Left kidney (tissue), 2 donors: ENCODE data around the gene GPR78. TPM values are rescaled to one million over a fixed set of nuclear protein-coding genes. Genes with fewer than 3 reads are reported as not detected.

Source experiments
- DNase-seq: peaks from one replicate; pipeline ENCODE4 v3.0.0-alpha.2; 2013
- polyA plus RNA-seq: library from polyadenylated mRNA; unstranded; fragments of 120-200 nt; gene quantifications from one replicate; pipeline ENCODE4 v1.2.1, GENCODE V29; 2013; ENCODE audit not compliant: insufficient read length

Gene GPR78
- polyA plus RNA-seq, 1 donor = 1.1 TPM

GRCh38 chr4:8586246-8586645 lies 6.1 kb downstream of the GPR78 start:
- no peak for DNase-seq

GRCh38 chr4:8586671-8587468 lies 6.7 kb downstream of the GPR78 start:
- no peak for DNase-seq

GRCh38 chr4:8587469-8588195 lies 7.4 kb downstream of the GPR78 start:
- DNase-seq = no peak

- DNase-seq = no peak
Measured at GRCh38 chr4:8588196-8588470, 7.9 kb downstream of the GPR78 start.

GRCh38 chr4:8589336-8589735 lies 9.1 kb downstream of the GPR78 start:
- no peak for DNase-seq

GRCh38 chr4:8589823-8590545 lies 9.8 kb downstream of the GPR78 start:
- no peak for DNase-seq

GRCh38 chr4:8590546-8590880 lies 10.3 kb downstream of the GPR78 start:
- DNase-seq = no peak

- DNase-seq = no peak
Measured at GRCh38 chr4:8591114-8591513, 10.9 kb downstream of the GPR78 start.

GRCh38 chr4:8591626-8592365 lies 11.6 kb downstream of the GPR78 start:
- no peak for DNase-seq

- peak; percentile 64 for DNase-seq
Measured at GRCh38 chr4:8592366-8593263, 12.4 kb downstream of the GPR78 start, which contains the start of gene CPZ. Gene CPZ, plus strand, starts transcription at chr4:8592765. Its CDS starts 69 bp downstream, at chr4:8592834.

GRCh38 chr4:8593264-8594096 lies 13.3 kb downstream of the GPR78 start:
- no peak for DNase-seq

- peak; percentile 81 for DNase-seq
Measured at GRCh38 chr4:8594097-8595038, 14.2 kb downstream of the GPR78 start.

- DNase-seq = no peak
Measured at GRCh38 chr4:8595237-8596087, 15.3 kb downstream of the GPR78 start.

- no peak for DNase-seq
Measured at GRCh38 chr4:8596891-8597290, 16.7 kb downstream of the GPR78 start.

GRCh38 chr4:8597319-8597718 lies 17.1 kb downstream of the GPR78 start:
- DNase-seq = no peak

GRCh38 chr4:8597791-8598190 lies 17.6 kb downstream of the GPR78 start:
- no peak for DNase-seq

- no peak for DNase-seq
Measured at GRCh38 chr4:8598391-8599090, 18.3 kb downstream of the GPR78 start.

- DNase-seq = no peak
Measured at GRCh38 chr4:8599091-8599460, 18.9 kb downstream of the GPR78 start.
